BE2C (cell line): ENCODE results near the gene C12orf60.

Source experiments
- DNase-seq: peaks from one replicate; pipeline ENCODE4 v3.0.0-alpha.2; 2020
- H3K27me3 ChIP-seq: fragments of 250-450 bp; sonication (Bioruptor Pico); 2 replicates; pipeline ENCODE4 v1.5.1; 2020; ENCODE audit warnings: mild to moderate bottlenecking
- H3K36me3 ChIP-seq: fragments of 250-450 bp; sonication (Bioruptor Pico); 2 replicates; pipeline ENCODE4 v1.5.1; 2020; ENCODE audit warnings: mild to moderate bottlenecking
- H3K4me1 ChIP-seq: fragments of 250-450 bp; sonication (Bioruptor Pico); 2 replicates; pipeline ENCODE4 v1.5.1; 2020
- H3K4me3 ChIP-seq: 2 replicates; pipeline ENCODE4 v1.5.1; 2011; ENCODE audit warnings: low read depth, low read length
- H3K9me3 ChIP-seq: fragments of 250-450 bp; sonication (Bioruptor Pico); 2 replicates; pipeline ENCODE4 v1.5.1; 2020
- CTCF ChIP-seq: IDR thresholded peaks from 2 replicates; pipeline ENCODE4 v1.5.1; 2012; ENCODE audit warnings: mild to moderate bottlenecking, low read depth, low read length

The C12orf60 gene

GRCh38 chr12:14784471-14784870 is 19.0 kb upstream of the C12orf60 start:
- H3K27me3 ChIP-seq = no peaks in the 10 kb centered on the region
- no peak for DNase-seq
- no peaks in the 10 kb centered on the region; the same call in 1 of the 2 replicates for H3K4me1 ChIP-seq
- no peak overlapping the region for H3K4me3 ChIP-seq
- H3K36me3 ChIP-seq = peaks cover 59% of the 10 kb centered on the region
- H3K9me3 ChIP-seq = no peaks in the 10 kb centered on the region
- TF ChIP-seq CTCF = no peak

DNA sequence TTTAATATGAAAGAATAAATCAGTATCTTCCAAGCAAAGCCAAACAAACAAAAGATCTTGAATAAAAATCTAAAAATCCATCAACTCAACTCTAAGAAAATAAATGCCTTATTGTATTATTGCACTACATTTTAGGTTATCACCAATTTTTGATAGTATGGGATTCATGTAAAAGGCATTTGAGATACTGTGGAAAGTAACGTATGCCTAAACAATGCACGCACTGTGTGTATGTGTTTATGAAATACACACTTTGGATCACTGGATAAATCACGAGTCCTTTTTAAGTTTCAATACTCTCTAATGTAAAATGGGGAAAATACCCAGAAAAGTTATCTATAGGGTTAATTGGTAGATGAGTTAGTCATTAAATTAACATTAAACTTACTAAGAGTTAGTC is 17.9 kb upstream of the C12orf60 start:
- no peaks in the 10 kb centered on the region for H3K27me3 ChIP-seq
- DNase-seq = no peak
- TF ChIP-seq CTCF = no peak
- H3K36me3 ChIP-seq = peaks cover 70% of the 10 kb centered on the region
- H3K4me1 ChIP-seq = no peaks in the 10 kb centered on the region; the same call in 1 of the 2 replicates
- H3K4me3 ChIP-seq = no peak overlapping the region
- H3K9me3 ChIP-seq = no peaks in the 10 kb centered on the region

- no peak for TF ChIP-seq CTCF
- no peak for DNase-seq
- no peaks in the 10 kb centered on the region for H3K9me3 ChIP-seq
- H3K4me3 ChIP-seq = no peak overlapping the region
- no peaks in the 10 kb centered on the region for H3K4me1 ChIP-seq
- peaks cover 96% of the 10 kb centered on the region for H3K36me3 ChIP-seq
- no peaks in the 10 kb centered on the region for H3K27me3 ChIP-seq
Observed at GRCh38 chr12:14795028-14795448, 8.4 kb upstream of the C12orf60 start.

- Histone ChIP-seq H3K36me3 (peaks cover 25% of the 10 kb centered on the region), H3K4me1 (no peaks in the 10 kb centered on the region; the same call in 1 of the 2 replicates), H3K9me3 (no peaks in the 10 kb centered on the region), H3K27me3 (no peaks in the 10 kb centered on the region), H3K4me3 (peak overlapping the region; percentile 96)
- DNase-seq = no peak
- no peak for TF ChIP-seq CTCF
Observed at GRCh38 chr12:14802247-14802646, 1.2 kb upstream of the C12orf60 start.

DNA sequence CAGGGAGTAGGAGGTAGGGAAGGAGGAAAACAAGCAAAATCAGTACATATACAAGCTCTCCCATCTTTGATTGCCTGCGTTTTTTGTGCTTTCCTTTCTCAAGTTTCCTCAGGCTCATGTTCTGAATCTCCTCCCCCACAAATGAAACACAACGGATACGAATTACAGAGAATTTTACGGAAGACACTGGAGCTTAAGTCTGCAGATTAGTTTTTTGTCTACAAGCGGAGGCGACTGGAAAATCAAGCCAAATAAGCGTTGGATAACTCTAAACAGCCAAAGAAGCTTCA is 804 bp upstream of the C12orf60 start:
- H3K27me3 ChIP-seq = no peaks in the 10 kb centered on the region
- H3K36me3 ChIP-seq = peaks cover 21% of the 10 kb centered on the region
- peak overlapping the region; percentile 96 for H3K4me3 ChIP-seq
- H3K9me3 ChIP-seq = no peaks in the 10 kb centered on the region
- no peaks in the 10 kb centered on the region; the same call in 1 of the 2 replicates for H3K4me1 ChIP-seq
- DNase-seq = no peak
- no peak for TF ChIP-seq CTCF

DNA sequence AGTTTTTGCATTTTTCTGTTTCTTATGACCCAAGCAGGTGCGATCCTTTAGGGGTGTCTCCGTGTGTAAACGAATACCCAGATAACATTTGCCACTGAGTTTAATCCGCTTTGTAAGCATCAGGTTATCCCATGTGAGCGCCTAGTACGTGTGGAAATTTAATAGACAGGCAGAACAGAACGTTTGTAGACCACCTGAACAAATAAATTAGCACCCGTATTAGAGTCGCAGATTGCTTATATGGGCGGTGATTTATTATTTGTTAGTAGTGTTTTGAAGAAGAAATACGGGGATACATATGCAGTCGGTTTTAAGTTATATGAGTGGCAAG is 325 bp downstream of the C12orf60 start:
- H3K36me3 ChIP-seq = peaks cover 10% of the 10 kb centered on the region
- no peaks in the 10 kb centered on the region for H3K9me3 ChIP-seq
- no peaks in the 10 kb centered on the region; the same call in 1 of the 2 replicates for H3K4me1 ChIP-seq
- no peak for DNase-seq
- peak overlapping the region; percentile 96 for H3K4me3 ChIP-seq
- no peak for TF ChIP-seq CTCF
- no peaks in the 10 kb centered on the region for H3K27me3 ChIP-seq
